IPS-NIHi11 (cell line): ENCODE results near the gene HPCA.
A peak's percentile ranks its signal among the peaks of the same experiment; 100 is the strongest.

ENCODE experiments used
- DNase-seq: peaks from one replicate; pipeline ENCODE4 v3.0.0; 2012; ENCODE audit warnings: mixed read lengths, low spot score

Gene HPCA

GRCh38 chr1:32889731-32890278, 3.5 kb downstream of the HPCA start:
- DNase-seq, result no peak

DNA sequence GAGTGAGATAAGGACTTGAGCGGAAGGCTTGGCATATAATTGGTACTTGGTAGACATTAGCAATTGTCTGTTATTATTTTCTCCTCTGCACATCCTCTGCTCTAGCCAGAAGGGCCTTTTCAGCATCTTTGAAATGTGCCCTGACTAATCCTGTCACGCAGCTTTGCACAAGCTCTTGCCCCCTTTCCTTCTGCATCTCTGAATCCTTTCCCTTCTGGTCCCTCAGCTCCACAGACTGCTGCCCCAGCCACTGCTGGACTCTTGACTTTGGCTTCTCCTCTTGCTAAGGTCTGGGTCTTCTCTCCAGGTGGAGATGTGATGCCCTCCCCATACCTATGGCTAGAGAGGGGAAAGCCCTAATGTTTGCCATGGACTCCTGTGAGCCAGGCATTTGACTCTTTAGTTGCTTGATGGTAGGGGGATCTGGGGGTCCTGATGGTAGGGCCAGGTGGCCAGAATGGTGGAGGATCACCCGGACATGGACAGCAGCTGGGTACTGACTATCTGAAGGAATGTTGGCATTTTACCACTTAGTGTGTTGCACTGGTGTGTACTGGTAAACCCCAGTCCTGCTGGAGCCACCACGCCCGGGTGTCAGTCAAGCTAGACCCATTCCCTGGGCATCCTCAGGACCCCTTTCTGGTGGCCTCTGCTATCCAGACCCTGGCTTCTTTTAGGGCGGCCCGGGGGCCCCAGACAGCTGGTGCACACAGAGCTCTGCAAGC, 4.4 kb downstream of the HPCA start:
- no peak for DNase-seq

- no peak for DNase-seq
Observed at GRCh38 chr1:32891241-32891570, 4.9 kb downstream of the HPCA start.

- DNase-seq, result no peak
Observed at GRCh38 chr1:32891630-32892029, 5.3 kb downstream of the HPCA start.

GRCh38 chr1:32892368-32893197, 6.3 kb downstream of the HPCA start:
- DNase-seq, result peak; percentile 95

DNA sequence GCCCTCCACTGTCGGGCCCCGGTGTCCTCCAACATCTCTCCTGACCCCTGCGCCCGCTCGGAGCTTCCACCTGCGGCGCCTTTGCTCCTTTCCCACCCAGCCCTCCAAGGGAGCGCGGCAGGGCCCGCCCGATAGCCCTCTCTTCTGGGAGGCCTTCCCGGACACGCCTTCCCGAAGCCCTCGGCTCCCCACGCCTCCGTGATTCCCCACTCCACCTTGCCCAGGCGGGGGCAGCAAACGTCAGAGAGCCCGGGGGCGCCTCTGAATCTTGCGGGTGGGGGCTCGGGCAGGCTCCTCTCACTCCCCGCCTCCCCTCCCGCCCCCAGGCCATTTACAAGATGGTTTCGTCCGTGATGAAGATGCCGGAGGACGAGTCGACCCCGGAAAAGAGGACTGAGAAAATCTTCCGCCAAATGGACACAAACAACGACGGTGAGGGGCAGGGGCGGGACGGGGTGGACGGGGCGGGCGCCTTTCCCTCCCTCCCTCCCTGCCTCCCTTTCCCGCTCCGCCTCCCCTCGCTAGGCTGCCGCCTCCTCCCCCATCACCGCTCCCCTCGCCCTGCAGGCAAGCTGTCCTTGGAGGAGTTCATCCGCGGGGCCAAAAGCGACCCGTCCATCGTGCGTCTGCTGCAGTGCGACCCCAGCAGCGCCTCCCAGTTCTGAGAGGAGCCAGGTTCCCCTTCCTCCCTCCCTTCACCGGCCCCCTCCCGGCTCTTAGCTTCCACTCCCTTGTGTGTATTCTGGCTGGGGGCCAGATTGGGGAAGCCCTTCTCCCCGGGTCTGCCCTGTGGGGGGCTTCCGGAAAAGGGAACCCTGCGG, 7.1 kb downstream of the HPCA start:
- DNase-seq, result peak; percentile 78

DNA sequence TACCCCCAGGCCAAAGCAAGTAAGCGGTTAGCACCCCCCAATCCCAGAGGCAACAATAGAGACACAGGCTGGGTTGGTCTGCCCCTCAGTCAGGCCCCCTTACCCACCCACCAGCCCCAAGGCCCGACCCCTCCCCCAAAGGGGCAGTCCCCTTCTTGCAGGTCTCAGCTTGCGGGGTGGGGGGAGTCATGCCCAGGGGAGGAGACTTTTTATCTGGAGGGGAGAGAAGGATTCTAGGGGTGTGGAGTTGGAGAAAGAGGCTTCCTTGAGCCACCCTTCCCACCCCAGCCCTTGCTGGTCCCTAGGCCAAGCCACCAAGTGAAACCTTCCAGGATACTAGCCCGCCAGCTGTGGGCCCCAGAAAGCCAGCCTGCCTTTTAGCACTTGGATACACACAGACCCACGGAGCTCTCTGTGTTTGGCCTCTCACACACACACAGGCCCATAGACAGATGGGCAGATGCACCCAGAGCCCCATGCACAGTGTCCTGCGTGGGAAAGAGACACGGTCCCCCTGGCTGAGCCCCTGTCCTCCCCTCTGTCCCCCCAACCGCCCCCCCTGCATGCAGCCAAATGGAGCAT, 7.8 kb downstream of the HPCA start:
- DNase-seq, result peak; percentile 56

DNA sequence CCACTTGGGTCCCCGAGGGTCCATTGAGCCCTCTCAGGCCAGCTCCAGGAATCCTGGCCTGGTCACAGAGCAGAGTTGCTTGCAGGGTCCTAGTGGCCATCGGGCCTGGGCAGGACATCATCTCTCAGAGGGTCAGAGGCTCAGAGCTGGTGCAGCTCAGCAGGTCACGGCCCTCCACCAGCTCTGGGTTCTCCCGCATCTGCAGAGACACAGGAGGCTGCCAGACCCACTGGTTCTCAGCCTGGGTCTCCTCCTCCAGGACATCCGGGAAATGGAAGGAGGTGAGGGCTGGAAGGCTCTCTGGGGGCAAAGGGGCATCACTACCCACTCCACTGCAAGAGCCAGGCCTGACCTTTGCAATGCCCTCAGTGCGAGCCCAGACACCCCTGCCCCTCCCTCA, 8.4 kb downstream of the HPCA start:
- DNase-seq, result no peak

GRCh38 chr1:32895325-32896215, 9.3 kb downstream of the HPCA start:
- DNase-seq, result no peak

DNA sequence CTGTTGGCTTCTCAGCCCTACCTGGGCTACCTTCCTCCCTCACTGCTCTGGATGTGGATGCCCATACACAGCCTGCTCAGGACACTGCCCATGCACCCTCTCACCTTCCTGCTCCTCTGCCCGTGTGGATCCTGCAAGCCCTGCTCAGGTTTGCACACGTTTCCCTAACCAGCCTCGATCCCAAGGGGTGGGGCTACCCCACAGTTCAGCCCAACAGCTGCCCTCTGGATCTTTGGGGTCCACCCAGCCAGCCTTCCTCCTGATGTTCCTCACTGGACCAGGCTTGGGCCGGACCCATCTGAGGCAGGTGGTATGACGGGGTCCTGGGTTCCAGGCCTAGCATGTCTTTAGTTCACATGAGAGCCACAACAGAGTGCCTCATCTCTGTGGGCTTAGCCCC, 10.2 kb downstream of the HPCA start:
- DNase-seq, result no peak

DNA sequence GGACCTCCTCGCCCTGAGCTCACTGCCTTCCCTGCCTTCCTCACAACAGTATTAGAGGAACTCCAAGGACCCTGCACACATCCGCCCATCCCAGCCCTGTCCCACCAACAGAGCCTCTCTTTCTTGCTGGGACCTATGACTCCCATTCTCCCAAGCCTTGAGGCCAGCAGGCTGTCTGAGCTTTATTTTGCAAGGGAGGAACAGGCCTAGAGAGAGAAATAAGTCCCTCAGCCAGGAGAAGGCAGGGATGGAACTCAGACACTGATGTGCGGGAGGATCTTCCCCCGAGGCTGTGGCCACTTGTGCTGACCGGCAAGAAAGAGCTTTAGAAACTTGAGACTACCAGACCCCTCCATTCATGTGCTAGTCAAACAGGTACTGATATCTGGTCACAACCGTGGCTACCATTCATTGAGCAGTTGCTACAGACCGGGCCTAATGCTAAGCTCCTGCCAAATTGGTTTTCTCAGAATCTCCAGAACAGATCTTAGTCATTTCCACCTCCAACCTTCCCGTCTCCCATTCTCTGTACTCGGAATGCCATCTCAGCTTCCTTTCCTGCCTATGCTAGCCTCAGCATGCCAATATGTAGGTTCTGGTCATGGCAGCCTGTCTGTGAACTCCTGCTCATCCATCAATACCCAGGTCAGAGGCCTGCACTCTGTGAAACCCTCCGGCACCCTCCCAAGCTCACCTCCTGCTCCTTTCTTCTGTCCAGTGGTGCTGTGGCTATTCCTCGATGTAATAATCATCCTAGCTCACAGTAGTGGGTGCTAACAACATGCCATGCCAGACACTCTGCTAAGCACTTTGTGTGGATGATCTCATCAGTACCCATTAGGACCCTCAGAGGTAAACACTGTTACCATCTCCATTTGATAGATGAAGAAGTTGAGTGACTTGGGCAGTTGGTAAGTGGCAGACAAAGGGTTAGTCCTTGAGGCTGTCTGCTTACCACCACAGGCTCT, 11.1 kb downstream of the HPCA start:
- DNase-seq, result no peak

- DNase-seq, result no peak
Observed at GRCh38 chr1:32898056-32898455, 11.8 kb downstream of the HPCA start.

DNA sequence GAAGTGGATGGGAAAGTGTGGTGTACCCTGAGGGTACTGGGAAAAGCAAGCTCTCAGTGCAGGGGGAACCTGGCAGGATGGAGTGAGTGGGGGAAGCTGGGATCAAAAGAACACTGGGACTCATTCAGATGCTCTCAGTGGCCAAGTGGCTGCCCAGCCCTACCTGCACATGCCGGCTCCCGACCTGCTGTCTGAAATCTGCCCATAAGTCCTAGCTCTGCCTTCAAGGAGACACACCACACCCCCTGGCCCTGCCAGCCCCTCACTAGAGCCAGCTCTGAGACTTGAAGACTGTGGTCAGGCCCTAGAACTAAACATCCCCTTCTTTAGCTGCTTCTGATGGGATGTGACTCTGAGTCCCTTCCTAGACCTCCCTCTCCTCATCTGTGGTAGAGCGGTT, 12.7 kb downstream of the HPCA start:
- no peak for DNase-seq

- DNase-seq, result no peak
Observed at GRCh38 chr1:32899586-32900296, 13.4 kb downstream of the HPCA start.

- DNase-seq, result peak; percentile 32
Observed at GRCh38 chr1:32900371-32900955, 14.2 kb downstream of the HPCA start.

DNA sequence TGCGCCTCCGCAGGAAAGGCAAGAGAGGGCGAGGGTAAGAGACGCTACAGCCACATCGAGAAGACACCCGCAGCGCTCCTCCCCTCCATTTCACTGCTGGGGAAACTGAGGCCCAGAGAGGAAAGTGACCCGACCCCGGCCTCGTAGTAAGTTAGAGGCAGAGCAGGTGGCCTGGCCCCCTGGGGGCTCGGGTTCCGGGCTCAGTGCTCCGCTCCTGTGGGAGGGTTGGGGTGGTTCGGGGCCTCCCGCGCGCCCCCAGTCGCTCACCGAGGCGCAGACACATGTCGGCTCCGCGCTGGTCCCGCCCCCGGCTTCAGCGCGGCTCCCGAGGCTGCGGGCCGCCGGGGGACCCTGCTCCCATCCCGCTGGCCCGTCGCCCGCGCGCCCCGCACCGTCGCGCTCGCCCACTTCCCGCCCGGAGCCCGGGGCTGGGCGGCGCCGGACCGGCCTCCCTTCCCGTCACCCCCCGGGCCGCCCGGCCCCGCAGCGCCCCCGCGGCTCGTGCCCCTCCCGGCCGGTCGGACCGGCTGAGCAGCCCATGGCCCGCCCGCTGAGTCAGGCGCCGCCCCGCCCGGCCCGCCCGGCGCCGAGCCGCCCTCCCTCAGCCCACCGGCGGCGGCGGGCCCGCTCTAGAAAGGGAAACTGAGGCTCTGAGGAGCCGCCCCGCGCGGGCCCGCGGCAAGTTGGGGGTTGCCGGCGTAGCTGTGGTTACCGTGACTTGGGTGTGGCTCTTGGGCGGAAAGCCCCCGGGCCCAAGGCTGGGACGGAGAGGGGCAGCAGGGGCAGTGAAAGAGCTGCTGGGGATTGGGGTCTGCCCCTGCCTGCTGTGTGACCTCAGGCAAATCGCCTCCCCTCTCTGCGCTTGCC, 14.9 kb downstream of the HPCA start, which contains the start of gene TMEM54:
TMEM54 (minus strand) TSS at position 434 of the 867 bp plus-strand sequence; CDS start at position 283, 151 bp downstream.
- peak; percentile 81 for DNase-seq

- DNase-seq, result no peak
Observed at GRCh38 chr1:32901823-32902534, 15.7 kb downstream of the HPCA start.
